Ascending aorta (tissue), 2 donors: ENCODE results near the gene LRRC25. TPM values are rescaled to one million over a fixed set of nuclear protein-coding genes. Genes with fewer than 3 reads are reported as not detected.

Experiments
- DNase-seq, 2 donors: peaks; one replicate each; pipeline ENCODE4 v3.0.0-alpha.2; 2019; ENCODE audit warnings: low spot score in 2 of 2
- H3K27ac ChIP-seq, 2 donors: fragments of 200-600 bp; sonication (generic); one replicate each; pipeline ENCODE4 v1.5.1; 2016 to 2017; ENCODE audit warnings: mild to moderate bottlenecking in 1 of 2
- H3K27me3 ChIP-seq: fragments of 200-600 bp; sonication (generic); one replicate; pipeline ENCODE4 v1.5.1; 2017
- H3K36me3 ChIP-seq, 2 donors: fragments of 200-600 bp; sonication (generic); one replicate each; pipeline ENCODE4 v1.5.1; 2016
- H3K4me1 ChIP-seq, 2 donors: fragments of 200-600 bp; sonication (generic); one replicate each; pipeline ENCODE4 v1.5.1; 2016 to 2017; ENCODE audit warnings: mild to moderate bottlenecking in 1 of 2
- H3K4me3 ChIP-seq, 2 donors: fragments of 200-600 bp; sonication (generic); one replicate each; pipeline ENCODE4 v1.5.1; 2016 to 2017; ENCODE audit warnings: mild to moderate bottlenecking in 1 of 2
- H3K9me3 ChIP-seq, 2 donors: fragments of 200-600 bp; sonication (generic); one replicate each; pipeline ENCODE4 v1.5.1; 2016
- intact Hi-C: fragments of 100-400 bp; cut with DNase I; formaldehyde crosslinking; loops from one replicate; pipeline ENCODE4 v1.15.1; 2023
- total RNA-seq: library from RNA; depleted of rRNA; stranded (reverse); fragments of >200 nt; gene quantifications from one replicate; pipeline ENCODE4 v1.1.0, GENCODE V29; 2016
- TF ChIP-seq, protein P1 (sequence below), 3 experiments: fragments of 200-600 bp in 2 of 3; fragments of 450-650 bp in 1 of 3; sonication (generic) in 2 of 3; IDR thresholded peaks; one replicate each; pipeline ENCODE4 v1.5.1; 2016 to 2019; ENCODE audit warnings: antibody characterized with exemption in 3 of 3, mild to moderate bottlenecking in 1 of 3, moderate library complexity in 1 of 3

LRRC25 gene
- total RNA-seq, 1 donor from 2014 or later, result 6.9 TPM

DNA sequence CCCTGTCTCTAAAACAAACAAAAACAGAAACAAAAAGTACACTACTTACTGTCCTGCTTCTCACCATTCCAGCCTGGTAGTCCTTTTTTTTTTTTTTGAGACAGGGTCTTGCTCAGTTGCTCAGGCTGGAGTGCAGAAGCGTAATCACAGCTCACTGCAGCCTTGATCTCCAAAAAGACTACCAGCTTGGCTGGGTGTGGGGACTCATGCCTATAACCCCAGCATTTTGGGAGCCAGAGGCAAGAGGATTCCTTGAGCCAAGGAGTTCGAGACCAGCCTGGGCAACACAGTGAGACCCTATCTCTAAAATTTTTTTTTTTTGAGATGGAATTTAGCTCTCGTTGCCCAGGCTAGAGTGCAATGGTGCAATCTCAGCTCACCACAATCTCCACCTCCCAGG lies 16.6 kb downstream of the LRRC25 start:
- no peak overlapping the region for H3K4me3 ChIP-seq
- TF ChIP-seq, protein P1, sequence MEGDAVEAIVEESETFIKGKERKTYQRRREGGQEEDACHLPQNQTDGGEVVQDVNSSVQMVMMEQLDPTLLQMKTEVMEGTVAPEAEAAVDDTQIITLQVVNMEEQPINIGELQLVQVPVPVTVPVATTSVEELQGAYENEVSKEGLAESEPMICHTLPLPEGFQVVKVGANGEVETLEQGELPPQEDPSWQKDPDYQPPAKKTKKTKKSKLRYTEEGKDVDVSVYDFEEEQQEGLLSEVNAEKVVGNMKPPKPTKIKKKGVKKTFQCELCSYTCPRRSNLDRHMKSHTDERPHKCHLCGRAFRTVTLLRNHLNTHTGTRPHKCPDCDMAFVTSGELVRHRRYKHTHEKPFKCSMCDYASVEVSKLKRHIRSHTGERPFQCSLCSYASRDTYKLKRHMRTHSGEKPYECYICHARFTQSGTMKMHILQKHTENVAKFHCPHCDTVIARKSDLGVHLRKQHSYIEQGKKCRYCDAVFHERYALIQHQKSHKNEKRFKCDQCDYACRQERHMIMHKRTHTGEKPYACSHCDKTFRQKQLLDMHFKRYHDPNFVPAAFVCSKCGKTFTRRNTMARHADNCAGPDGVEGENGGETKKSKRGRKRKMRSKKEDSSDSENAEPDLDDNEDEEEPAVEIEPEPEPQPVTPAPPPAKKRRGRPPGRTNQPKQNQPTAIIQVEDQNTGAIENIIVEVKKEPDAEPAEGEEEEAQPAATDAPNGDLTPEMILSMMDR (IDR thresholded peaks at IDR 0.05), result no peak
- DNase-seq, result no peak
- intact Hi-C loops, result no loop called here
- peak overlapping the region; percentile 64 to 72 for H3K27ac ChIP-seq
- no peaks in the 10 kb centered on the region for H3K36me3 ChIP-seq
- H3K27me3 ChIP-seq, result no peaks in the 10 kb centered on the region
- peaks cover 4 to 12% of the 10 kb centered on the region in 2 donors for H3K4me1 ChIP-seq
- H3K9me3 ChIP-seq, result no peaks in the 10 kb centered on the region

DNA sequence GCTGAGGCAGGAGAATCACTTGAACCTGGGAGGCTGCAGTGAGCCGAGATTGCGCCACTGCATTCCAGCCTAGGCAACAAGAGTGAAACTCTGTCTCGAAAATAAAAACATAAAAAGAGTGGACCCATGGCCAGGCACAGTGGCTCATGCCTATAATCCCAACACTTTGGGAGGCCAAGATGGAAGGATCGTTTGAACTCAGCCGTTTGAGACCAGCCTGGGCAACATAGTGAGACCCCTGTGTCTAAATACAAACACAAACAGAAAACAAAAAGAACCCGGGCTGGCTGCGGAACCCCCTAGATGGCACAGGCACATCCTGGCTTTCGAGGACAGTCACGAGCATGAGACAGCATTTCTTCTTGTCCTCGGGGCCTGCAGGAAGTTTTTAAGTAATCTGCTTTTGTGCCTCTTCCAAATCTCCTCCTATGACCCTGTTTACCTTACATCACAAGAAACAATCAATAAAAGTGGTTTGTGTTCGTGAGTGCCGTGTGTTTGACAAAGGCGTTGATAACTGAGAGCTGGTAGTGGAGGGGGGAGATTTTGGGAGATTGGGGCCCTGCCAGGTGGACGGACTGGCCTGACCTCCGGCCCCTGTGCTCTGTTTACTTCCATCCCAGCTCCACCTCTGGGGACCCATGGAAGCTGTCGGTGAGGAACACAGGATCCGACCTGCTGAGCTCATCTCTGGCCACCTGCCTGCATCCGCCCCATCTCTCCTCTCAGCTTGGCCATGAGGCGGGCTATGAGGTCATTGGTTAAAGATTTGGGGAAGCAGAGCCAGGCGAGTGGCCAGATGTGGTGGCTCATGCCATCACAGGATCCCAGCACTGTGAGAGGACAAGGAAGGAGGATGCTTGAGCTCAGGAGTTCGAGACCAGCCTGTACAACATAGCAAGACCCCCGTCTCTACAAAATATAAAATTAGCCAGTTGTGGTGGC lies 17.3 kb downstream of the LRRC25 start:
- Histone ChIP-seq H3K27me3 (no peaks in the 10 kb centered on the region), H3K4me3 (no peak overlapping the region), H3K4me1 (peaks cover 4 to 12% of the 10 kb centered on the region in 2 donors), H3K36me3 (no peaks in the 10 kb centered on the region), H3K27ac (peak overlapping the region; percentile 64 to 72), H3K9me3 (no peaks in the 10 kb centered on the region)
- intact Hi-C loops, result no loop called here
- TF ChIP-seq, protein P1 (IDR thresholded peaks at IDR 0.05), result no peak
- peak; percentile 86 to 95 for DNase-seq

DNA sequence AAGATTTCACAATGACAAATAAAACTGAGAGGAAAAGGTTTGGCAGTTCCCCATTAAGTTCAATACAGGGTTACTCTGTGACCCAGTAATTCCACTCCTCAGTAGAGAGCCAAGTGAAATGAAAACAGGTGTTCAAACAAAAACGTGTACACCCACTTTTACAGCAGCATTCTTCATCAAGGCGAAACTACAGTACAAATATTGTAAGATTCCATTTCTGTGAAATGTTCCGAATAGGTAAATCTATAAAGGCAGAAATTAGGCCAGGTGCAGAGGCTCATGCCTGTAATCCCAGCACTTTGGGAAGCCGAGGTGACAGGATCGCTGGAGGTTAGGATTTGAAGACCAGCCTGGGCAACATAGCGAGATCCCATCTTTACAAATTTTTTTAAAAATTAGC lies 20.4 kb downstream of the LRRC25 start:
- H3K27me3 ChIP-seq, result no peaks in the 10 kb centered on the region
- DNase-seq, result no peak
- H3K27ac ChIP-seq, result no peak overlapping the region
- TF ChIP-seq, protein P1 (IDR thresholded peaks at IDR 0.05), result no peak
- peaks cover 9 to 25% of the 10 kb centered on the region in 2 donors for H3K4me1 ChIP-seq
- no peak overlapping the region for H3K4me3 ChIP-seq
- H3K9me3 ChIP-seq, result no peaks in the 10 kb centered on the region
- intact Hi-C loops, result no loop called here
- no peaks in the 10 kb centered on the region for H3K36me3 ChIP-seq

DNA sequence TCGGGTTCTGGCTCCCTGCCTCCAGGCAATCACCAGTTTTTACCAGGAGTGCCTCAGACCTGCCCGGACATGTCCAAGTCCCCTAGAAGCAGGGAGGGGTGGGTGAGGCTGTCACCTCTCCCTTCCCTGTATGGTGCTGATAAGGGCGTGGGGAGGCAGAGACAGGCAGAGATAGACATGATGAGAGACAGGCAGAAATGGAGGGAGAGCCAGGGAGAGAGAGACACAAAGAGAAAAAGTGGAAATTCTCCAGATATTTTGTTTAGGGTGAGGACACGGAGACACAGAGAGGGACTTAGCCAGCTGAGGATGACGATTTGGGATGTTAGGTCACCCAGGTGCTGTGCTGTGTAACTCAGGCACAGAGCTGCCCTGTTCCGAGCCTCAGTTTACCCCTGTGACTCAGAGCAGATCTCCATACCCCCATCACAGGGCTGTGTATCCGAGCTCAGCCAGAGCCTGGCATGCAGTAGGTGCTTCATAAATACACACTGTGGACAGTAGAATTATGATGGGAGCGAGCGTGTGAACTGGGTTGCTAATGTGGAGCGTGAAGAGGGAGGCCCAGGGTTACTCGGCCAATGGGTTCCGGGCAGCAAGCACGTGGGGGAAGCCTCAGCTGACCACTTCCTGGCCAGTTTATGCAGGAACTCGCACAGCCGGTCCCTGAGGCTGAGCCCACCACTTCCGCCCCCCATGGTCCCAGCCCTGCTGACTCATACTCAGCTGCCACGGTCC lies 23.4 kb downstream of the LRRC25 start:
- intact Hi-C loops, result no loop called here
- TF ChIP-seq, protein P1 (IDR thresholded peaks at IDR 0.05), result no peak
- H3K4me3 ChIP-seq, result no peak overlapping the region

DNA sequence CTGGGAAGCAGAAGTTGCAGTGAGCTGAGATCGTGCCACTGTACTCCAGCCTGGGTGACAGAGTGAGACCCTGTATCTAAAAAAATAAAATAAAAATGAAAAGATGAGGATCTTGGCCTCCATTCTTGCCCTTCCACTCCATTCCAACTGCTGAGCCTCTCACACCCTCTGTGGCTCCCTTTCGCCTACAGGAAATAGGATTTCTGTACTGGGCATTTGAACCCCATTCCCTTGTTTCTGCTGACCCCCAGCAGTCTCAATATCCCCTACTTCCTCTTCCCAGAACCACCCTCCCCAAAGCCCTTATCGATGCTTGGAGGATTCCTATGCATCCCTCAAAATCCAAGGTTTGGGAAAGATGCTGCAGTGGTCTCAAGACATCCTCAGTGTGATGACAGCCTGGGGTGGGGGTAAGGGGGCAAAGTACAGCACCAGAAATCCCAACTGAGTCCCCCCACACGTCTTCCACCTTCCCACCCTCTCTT lies 24.0 kb downstream of the LRRC25 start:
- TF ChIP-seq, protein P1 (IDR thresholded peaks at IDR 0.05), result no peak
- intact Hi-C loops, result no loop called here
- no peak for DNase-seq
- Histone ChIP-seq H3K9me3 (no peaks in the 10 kb centered on the region), H3K4me3 (no peak overlapping the region), H3K4me1 (peaks cover 5 to 13% of the 10 kb centered on the region in 2 donors), H3K27me3 (no peaks in the 10 kb centered on the region), H3K36me3 (no peaks in the 10 kb centered on the region), H3K27ac (peak overlapping the region; percentile 78 to 79)

More for the DNA sequence above, 23.4 kb downstream of the LRRC25 start:
- H3K27me3 ChIP-seq, result no peaks in the 10 kb centered on the region
- peak; percentile 92 to 96 for DNase-seq
- H3K36me3 ChIP-seq, result no peaks in the 10 kb centered on the region
- no peaks in the 10 kb centered on the region for H3K9me3 ChIP-seq
- peaks cover 5 to 16% of the 10 kb centered on the region in 2 donors for H3K4me1 ChIP-seq
- H3K27ac ChIP-seq, result peak overlapping the region; percentile 78 to 79
